ENCODE data around the gene SULT1B1. TPM values are rescaled to one million over a fixed set of nuclear protein-coding genes. Genes with fewer than 3 reads are reported as not detected.

SULT1B1 gene
- total RNA-seq, 1 donor from 2014 or later = not detected

DNA sequence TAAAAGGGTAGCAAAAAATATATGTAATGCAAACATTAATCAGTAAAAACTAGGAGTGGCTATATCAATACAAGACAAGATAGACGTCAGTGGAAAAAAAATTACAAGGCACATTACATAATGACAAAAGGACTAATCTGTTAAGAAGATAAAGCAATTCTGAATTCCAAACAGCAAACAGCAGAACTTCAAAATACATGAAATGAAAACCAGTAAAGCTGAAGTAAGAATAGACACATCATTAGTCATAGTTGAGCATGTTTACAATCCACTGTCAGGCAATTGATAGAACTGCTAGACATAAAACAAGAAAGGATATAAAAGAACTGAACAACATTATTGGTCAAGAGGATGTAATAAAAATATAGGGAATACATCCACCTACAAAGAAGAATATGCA, 12.2 kb downstream of the SULT1B1 start:
- Histone ChIP-seq H4K20me1 (ENCODE audit: low read depth) (no peaks in the 10 kb centered on the region), H3K27me3 (no peaks in the 10 kb centered on the region), H3K9me3 (ENCODE audit: low read depth) (no peaks in the 10 kb centered on the region), H3F3A (ENCODE audit: low read depth) (no peaks in the 10 kb centered on the region), H3K9ac (no peak overlapping the region), H3K79me2 (ENCODE audit: low read depth) (no peaks in the 10 kb centered on the region), H3K4me1 (no peaks in the 10 kb centered on the region), H3K36me3 (no peaks in the 10 kb centered on the region), H2AFZ (replicated peaks) (no peak overlapping the region), H3K4me3 (no peak overlapping the region), H3K4me2 (no peak overlapping the region), H3K27ac (no peak overlapping the region)
- TF ChIP-seq, protein P1, sequence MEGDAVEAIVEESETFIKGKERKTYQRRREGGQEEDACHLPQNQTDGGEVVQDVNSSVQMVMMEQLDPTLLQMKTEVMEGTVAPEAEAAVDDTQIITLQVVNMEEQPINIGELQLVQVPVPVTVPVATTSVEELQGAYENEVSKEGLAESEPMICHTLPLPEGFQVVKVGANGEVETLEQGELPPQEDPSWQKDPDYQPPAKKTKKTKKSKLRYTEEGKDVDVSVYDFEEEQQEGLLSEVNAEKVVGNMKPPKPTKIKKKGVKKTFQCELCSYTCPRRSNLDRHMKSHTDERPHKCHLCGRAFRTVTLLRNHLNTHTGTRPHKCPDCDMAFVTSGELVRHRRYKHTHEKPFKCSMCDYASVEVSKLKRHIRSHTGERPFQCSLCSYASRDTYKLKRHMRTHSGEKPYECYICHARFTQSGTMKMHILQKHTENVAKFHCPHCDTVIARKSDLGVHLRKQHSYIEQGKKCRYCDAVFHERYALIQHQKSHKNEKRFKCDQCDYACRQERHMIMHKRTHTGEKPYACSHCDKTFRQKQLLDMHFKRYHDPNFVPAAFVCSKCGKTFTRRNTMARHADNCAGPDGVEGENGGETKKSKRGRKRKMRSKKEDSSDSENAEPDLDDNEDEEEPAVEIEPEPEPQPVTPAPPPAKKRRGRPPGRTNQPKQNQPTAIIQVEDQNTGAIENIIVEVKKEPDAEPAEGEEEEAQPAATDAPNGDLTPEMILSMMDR (IDR thresholded peaks at IDR 0.05) = no peak
- no peak for TF ChIP-seq EZH2phosphoT487 (IDR thresholded peaks at IDR 0.05)
- TF ChIP-seq EZH2 (IDR thresholded peaks at IDR 0.05) = no peak
- DNase-seq (ENCODE audit: low spot score) = no peak
- no peaks in the 10 kb centered on the region for H3K36me3 Mint-ChIP-seq
- no peaks in the 10 kb centered on the region for H3K4me1 Mint-ChIP-seq
- H3K4me3 Mint-ChIP-seq = no peak overlapping the region
- H3K27ac Mint-ChIP-seq = no peak overlapping the region
- H3K27me3 Mint-ChIP-seq (ENCODE audit: insufficient read depth, low read depth) = no peaks in the 10 kb centered on the region
- no peaks in the 10 kb centered on the region for H3K9me3 Mint-ChIP-seq

DNA sequence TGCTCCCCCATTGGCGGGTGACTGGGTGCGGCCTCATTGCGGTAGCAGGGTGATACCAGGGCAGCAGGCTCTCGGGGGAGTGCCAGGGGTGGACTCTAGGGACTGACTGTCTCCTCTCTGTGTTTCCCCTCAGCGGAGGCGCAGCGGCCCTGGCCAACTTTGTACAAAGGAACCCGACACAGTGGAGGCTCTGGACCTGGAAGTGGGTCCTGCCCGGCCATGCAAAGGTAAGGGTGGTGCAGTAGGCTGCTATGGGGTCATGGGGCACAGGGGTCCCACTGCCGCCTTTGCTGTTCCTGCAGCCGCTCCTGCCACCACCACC, 16.3 kb downstream of the SULT1B1 start:
- H3K9me3 ChIP-seq (ENCODE audit: low read depth) = no peaks in the 10 kb centered on the region
- H3K9ac ChIP-seq = no peak overlapping the region
- H3K27ac ChIP-seq = no peak overlapping the region
- no peaks in the 10 kb centered on the region for H3K79me2 ChIP-seq (ENCODE audit: low read depth)
- no peak overlapping the region for H3K4me3 Mint-ChIP-seq
- no peaks in the 10 kb centered on the region for H3K27me3 ChIP-seq
- no peaks in the 10 kb centered on the region for H4K20me1 ChIP-seq (ENCODE audit: low read depth)
- DNase-seq (ENCODE audit: low spot score) = no peak
- H3K4me1 ChIP-seq = no peaks in the 10 kb centered on the region
- no peak overlapping the region for H3K27ac Mint-ChIP-seq
- H3K4me3 ChIP-seq = no peak overlapping the region
- TF ChIP-seq, protein P1 (IDR thresholded peaks at IDR 0.05) = no peak
- TF ChIP-seq EZH2 (IDR thresholded peaks at IDR 0.05) (no peak), EZH2phosphoT487 (IDR thresholded peaks at IDR 0.05) (no peak)
- H3K9me3 Mint-ChIP-seq = no peaks in the 10 kb centered on the region
- H3F3A ChIP-seq (ENCODE audit: low read depth) = no peaks in the 10 kb centered on the region
- no peaks in the 10 kb centered on the region for H3K27me3 Mint-ChIP-seq (ENCODE audit: insufficient read depth, low read depth)
- no peaks in the 10 kb centered on the region for H3K36me3 ChIP-seq
- H3K4me1 Mint-ChIP-seq = no peaks in the 10 kb centered on the region
- no peak overlapping the region for H2AFZ ChIP-seq (replicated peaks)
- H3K4me2 ChIP-seq = no peak overlapping the region
- H3K36me3 Mint-ChIP-seq = no peaks in the 10 kb centered on the region

DNA sequence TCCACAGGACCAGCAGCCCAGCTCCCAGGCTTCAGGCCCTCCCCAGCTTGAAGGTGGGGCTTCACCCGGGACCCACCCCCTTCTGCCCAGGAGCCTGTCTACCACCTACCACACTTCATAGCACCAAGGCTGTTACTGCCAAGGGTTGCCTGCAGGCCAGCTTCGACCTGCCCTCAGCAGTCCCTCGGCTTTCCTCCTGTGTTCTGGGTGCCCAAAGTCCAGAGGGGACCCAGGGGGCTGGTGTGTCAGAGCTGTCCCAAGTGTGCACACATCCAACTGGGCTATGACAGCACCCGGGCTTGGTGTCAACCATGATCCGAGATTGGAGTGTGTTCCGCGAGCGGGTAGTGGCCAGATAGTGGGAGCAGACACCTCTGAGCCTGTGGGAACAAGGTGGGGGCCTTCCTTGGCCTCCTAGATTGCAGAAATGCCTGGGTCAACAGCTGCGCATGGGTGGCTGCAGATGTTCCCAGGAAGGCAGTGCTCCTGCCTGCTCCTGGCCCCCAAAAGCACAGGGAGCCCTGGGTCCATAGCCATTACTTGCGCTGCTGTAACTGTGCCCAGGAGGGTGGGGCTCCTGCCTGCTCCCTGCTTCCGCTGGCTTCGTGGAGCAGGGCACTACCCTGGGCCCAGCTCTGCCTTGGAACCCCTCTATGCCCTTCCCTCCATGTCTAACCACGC, 16.8 kb downstream of the SULT1B1 start:
- no peaks in the 10 kb centered on the region for H3K27me3 Mint-ChIP-seq (ENCODE audit: insufficient read depth, low read depth)
- Histone ChIP-seq H3K79me2 (ENCODE audit: low read depth) (no peaks in the 10 kb centered on the region), H3K9me3 (ENCODE audit: low read depth) (no peaks in the 10 kb centered on the region), H3K27me3 (no peaks in the 10 kb centered on the region), H3F3A (ENCODE audit: low read depth) (no peaks in the 10 kb centered on the region), H3K4me1 (no peaks in the 10 kb centered on the region), H3K4me3 (no peak overlapping the region), H3K9ac (no peak overlapping the region), H2AFZ (replicated peaks) (no peak overlapping the region), H3K4me2 (no peak overlapping the region), H3K27ac (no peak overlapping the region), H4K20me1 (ENCODE audit: low read depth) (no peaks in the 10 kb centered on the region), H3K36me3 (no peaks in the 10 kb centered on the region)
- H3K36me3 Mint-ChIP-seq = no peaks in the 10 kb centered on the region
- no peak overlapping the region for H3K27ac Mint-ChIP-seq
- no peak for DNase-seq (ENCODE audit: low spot score)
- TF ChIP-seq EZH2 (IDR thresholded peaks at IDR 0.05) (no peak), EZH2phosphoT487 (IDR thresholded peaks at IDR 0.05) (no peak)
- TF ChIP-seq, protein P1 (IDR thresholded peaks at IDR 0.05) = no peak
- H3K4me1 Mint-ChIP-seq = no peaks in the 10 kb centered on the region
- H3K9me3 Mint-ChIP-seq = no peaks in the 10 kb centered on the region
- H3K4me3 Mint-ChIP-seq = no peak overlapping the region
